K562 (cell line): ENCODE results near the gene UBE2H. TPM values are rescaled to one million over a fixed set of nuclear protein-coding genes. Genes with fewer than 3 reads are reported as not detected.

Experiments
- CREM ChIP-seq: IDR thresholded peaks from 2 replicates; pipeline ENCODE4 v1.6.1; 2014; ENCODE audit warnings: antibody characterized with exemption, low read depth
- DACH1 ChIP-seq: fragments of 450-650 bp; IDR thresholded peaks from 2 replicates; pipeline ENCODE4 v1.6.1; 2018; ENCODE audit not compliant: partially characterized antibody
- DPF2 ChIP-seq: fragments of 450-650 bp; IDR thresholded peaks from 2 replicates; pipeline ENCODE4 v1.6.1; 2016
- E2F8 ChIP-seq: fragments of 450-650 bp; IDR thresholded peaks from 2 replicates; pipeline ENCODE4 v1.7.1; 2018; ENCODE audit warnings: mild to moderate bottlenecking, low read depth; ENCODE audit not compliant: partially characterized antibody
- GABPB2 ChIP-seq: fragments of 250-450 bp; sonication (Bioruptor Pico); conservative IDR thresholded peaks from 2 replicates; pipeline ENCODE4 v1.5.1; 2021; ENCODE audit warnings: mild to moderate bottlenecking
- NFYB ChIP-seq: IDR thresholded peaks from 2 replicates; pipeline ENCODE4 v1.6.1; 2011; ENCODE audit warnings: mild to moderate bottlenecking, moderate library complexity; ENCODE audit not compliant: insufficient read length; ENCODE audit errors: extremely low read depth
- NKRF ChIP-seq: fragments of 450-650 bp; IDR thresholded peaks from 2 replicates; pipeline ENCODE4 v1.6.1; 2016; ENCODE audit warnings: borderline replicate concordance
- NONO ChIP-seq, 2 experiments: fragments of 200-400 bp in 1 of 2; fragments of 450-650 bp in 1 of 2; formaldehyde crosslinking in 1 of 2; IDR thresholded peaks; 2 replicates each; pipeline ENCODE4 v1.6.1; 2017; ENCODE audit warnings: low read depth in 2 of 2, mild to moderate bottlenecking in 2 of 2, moderate library complexity in 2 of 2, low read length in 1 of 2
- NR2C1 ChIP-seq, 2 experiments: fragments of 450-650 bp; IDR thresholded peaks; 2 replicates each; pipeline ENCODE4 v1.6.1; 2017; ENCODE audit warnings: mild to moderate bottlenecking in 2 of 2, antibody characterized with exemption in 1 of 2, inconsistent platforms in 1 of 2, missing compliant biosample characterization in 1 of 2, missing genetic modification characterization in 1 of 2
- SRSF3 ChIP-seq: fragments of 200-400 bp; formaldehyde crosslinking; IDR thresholded peaks from 2 replicates; pipeline ENCODE4 v1.6.1; 2016; ENCODE audit warnings: mild to moderate bottlenecking, low read length, moderate library complexity; ENCODE audit not compliant: insufficient read depth
- TRIM25 ChIP-seq: fragments of 450-650 bp; IDR thresholded peaks from 2 replicates; pipeline ENCODE4 v1.7.0; 2016; ENCODE audit warnings: borderline replicate concordance
- TSC22D4 ChIP-seq: fragments of 450-650 bp; IDR thresholded peaks from 2 replicates; pipeline ENCODE4 v1.6.1; 2016; ENCODE audit warnings: missing genetic modification characterization, missing biosample characterization, control low read depth
- YY1 ChIP-seq, 3 experiments: IDR thresholded peaks; 2 replicates each; pipeline ENCODE4 v1.6.1; 2011; ENCODE audit warnings: low read length in 2 of 3, mild to moderate bottlenecking in 2 of 3, moderate library complexity in 2 of 3, borderline replicate concordance in 1 of 3, control low read depth in 1 of 3, low read depth in 1 of 3; ENCODE audit not compliant: insufficient read depth in 3 of 3, insufficient replicate concordance in 2 of 3, control insufficient read depth in 1 of 3, insufficient read length in 1 of 3; ENCODE audit errors: extremely low read depth in 1 of 3
- ZBTB1 ChIP-seq: sonication (generic); formaldehyde crosslinking; IDR thresholded peaks from 2 replicates; pipeline ENCODE4 v1.8.1; 2023; ENCODE audit warnings: missing genetic modification reagents, low read depth, mild to moderate bottlenecking, borderline replicate concordance
- ZBTB2 ChIP-seq: fragments of 450-650 bp; IDR thresholded peaks from 2 replicates; pipeline ENCODE4 v1.6.1; 2016; ENCODE audit warnings: antibody characterized with exemption
- ZNF124 ChIP-seq: sonication (generic); formaldehyde crosslinking; IDR thresholded peaks from 2 replicates; pipeline ENCODE4 v1.8.1; 2022; ENCODE audit warnings: missing genetic modification reagents
- ZNF274 ChIP-seq: IDR thresholded peaks from 2 replicates; pipeline ENCODE4 v1.6.1; 2011; ENCODE audit warnings: low read depth, mild to moderate bottlenecking, low read length, moderate library complexity, borderline replicate concordance
- ZNF324 ChIP-seq: fragments of 250-450 bp; sonication (Bioruptor Pico); IDR thresholded peaks from 2 replicates; pipeline ENCODE4 v1.4.0; 2020; ENCODE audit warnings: mild to moderate bottlenecking
- polyA plus RNA-seq, 8 experiments: library from polyadenylated mRNA; depleted of rRNA in 4 of 8; stranded (reverse) in 5 of 8; unstranded in 3 of 8; fragments of >200 nt; fragmentation: Nextera tagmentation in 2 of 8; fragmentation: Illumina TruSeq in 1 of 8; extraction: Ambion mirVana in 2 of 8; extraction: Trizol in 1 of 8; gene quantifications; 2 replicates each; pipeline versions ENCODE4 v1.2.1 to v1.2.3, GENCODE V29; 2011 to 2014; ENCODE audit warnings: inconsistent platforms in 1 of 8, missing spikeins in 1 of 8
- total RNA-seq, 7 experiments: library from RNA; depleted of rRNA in 6 of 7; stranded (reverse); fragments of >200 nt in 6 of 7; fragmentation: Illumina TruSeq in 2 of 7; extraction: Trizol in 2 of 7; gene quantifications; 2 replicates each; pipeline versions ENCODE4 v1.2.1 to v1.2.3, GENCODE V29; 2011 to 2021; ENCODE audit warnings: low replicate concordance in 1 of 7

Gene UBE2H
- total and polyA plus RNA-seq, 9 of the 15 experiments (the other 6 are each of a cell fraction or from before 2014, with no cell fraction given): 6.3 to 33.0 (median 13.3) TPM

- TF ChIP-seq GABPB2 (no peak), SRSF3 (no peak), DACH1 (peak; percentile 99), ZBTB1 (no peak), NONO (IDR thresholded peaks at IDR 0.05; ENCODE audit: low read depth in 2 of 2, low read length in 1 of 2) (0 out of 4 replicates have a peak, but pooled peaks of 1 of the 2 experiments have one; percentile 5), ZNF274 (no peak), NKRF (peak; percentile 48; the same call in 1 of the 2 replicates), ZNF124 (CRISPR knock-in tag) (no peak), ZNF324 (no peak), DPF2 (peak; percentile 39), CREM (peak; percentile 63), TRIM25 (no peak), TSC22D4 (tag) (no peak), E2F8 (no peak), ZBTB2 (no peak), NR2C1 (IDR thresholded peaks at IDR 0.05) (no peak), NR2C1 (tag; IDR thresholded peaks at IDR 0.05) (no peak), YY1 (IDR thresholded peaks at IDR 0.05; ENCODE audit: borderline replicate concordance in 1 of 3, control insufficient read depth in 1 of 3, extremely low read depth in 1 of 3, insufficient read depth in 3 of 3, insufficient read length in 1 of 3, insufficient replicate concordance in 2 of 3, low read depth in 1 of 3, low read length in 2 of 3) (peak in 1 of 3 experiments; percentile 24), NFYB (peak; percentile 50)
Observed at GRCh38 chr7:129948877-129949291, 3.9 kb downstream of the UBE2H start (continued).
